AG10803 (cell line): Measurements from ENCODE around the gene CFAP97D1.

Experiments used
- DNase-seq: peaks from one replicate; pipeline ENCODE4 v3.0.0; 2010; ENCODE audit warnings: low read depth
- H3K4me3 ChIP-seq: 2 replicates; pipeline ENCODE4 v1.5.1; 2011; ENCODE audit warnings: mild to moderate bottlenecking, low read length, control low read depth
- CTCF ChIP-seq: conservative IDR thresholded peaks from 2 replicates; pipeline ENCODE4 v1.5.1; 2011; ENCODE audit warnings: mild to moderate bottlenecking, low read length, control low read depth, inconsistent platforms

CFAP97D1 gene

GRCh38 chr17:43814714-43815113 lies 34.5 kb downstream of the CFAP97D1 start:
- TF ChIP-seq CTCF = no peak
- H3K4me3 ChIP-seq = no peak overlapping the region
- DNase-seq = peak; percentile 87

- no peak for TF ChIP-seq CTCF
- no peak for DNase-seq
- no peak overlapping the region for H3K4me3 ChIP-seq
These were observed 36.4 kb downstream of the CFAP97D1 start for GRCh38 chr17:43816336-43817320.

- TF ChIP-seq CTCF = no peak
- H3K4me3 ChIP-seq = no peak overlapping the region
- no peak for DNase-seq
These were observed 37.6 kb downstream of the CFAP97D1 start for GRCh38 chr17:43817826-43818225.

GRCh38 chr17:43818966-43819365 lies 38.7 kb downstream of the CFAP97D1 start:
- no peak for DNase-seq
- no peak overlapping the region for H3K4me3 ChIP-seq
- TF ChIP-seq CTCF = no peak

GRCh38 chr17:43820759-43821158 lies 40.5 kb downstream of the CFAP97D1 start:
- no peak for TF ChIP-seq CTCF
- no peak for DNase-seq
- H3K4me3 ChIP-seq = no peak overlapping the region

GRCh38 chr17:43822570-43823190 lies 42.4 kb downstream of the CFAP97D1 start:
- no peak overlapping the region for H3K4me3 ChIP-seq
- no peak for DNase-seq
- TF ChIP-seq CTCF = no peak
